Measurements from ENCODE around the gene TUBA4A. TPM values are rescaled to one million over a fixed set of nuclear protein-coding genes. Genes with fewer than 3 reads are reported as not detected.

The TUBA4A gene
- total RNA-seq = 20.5 TPM

DNA sequence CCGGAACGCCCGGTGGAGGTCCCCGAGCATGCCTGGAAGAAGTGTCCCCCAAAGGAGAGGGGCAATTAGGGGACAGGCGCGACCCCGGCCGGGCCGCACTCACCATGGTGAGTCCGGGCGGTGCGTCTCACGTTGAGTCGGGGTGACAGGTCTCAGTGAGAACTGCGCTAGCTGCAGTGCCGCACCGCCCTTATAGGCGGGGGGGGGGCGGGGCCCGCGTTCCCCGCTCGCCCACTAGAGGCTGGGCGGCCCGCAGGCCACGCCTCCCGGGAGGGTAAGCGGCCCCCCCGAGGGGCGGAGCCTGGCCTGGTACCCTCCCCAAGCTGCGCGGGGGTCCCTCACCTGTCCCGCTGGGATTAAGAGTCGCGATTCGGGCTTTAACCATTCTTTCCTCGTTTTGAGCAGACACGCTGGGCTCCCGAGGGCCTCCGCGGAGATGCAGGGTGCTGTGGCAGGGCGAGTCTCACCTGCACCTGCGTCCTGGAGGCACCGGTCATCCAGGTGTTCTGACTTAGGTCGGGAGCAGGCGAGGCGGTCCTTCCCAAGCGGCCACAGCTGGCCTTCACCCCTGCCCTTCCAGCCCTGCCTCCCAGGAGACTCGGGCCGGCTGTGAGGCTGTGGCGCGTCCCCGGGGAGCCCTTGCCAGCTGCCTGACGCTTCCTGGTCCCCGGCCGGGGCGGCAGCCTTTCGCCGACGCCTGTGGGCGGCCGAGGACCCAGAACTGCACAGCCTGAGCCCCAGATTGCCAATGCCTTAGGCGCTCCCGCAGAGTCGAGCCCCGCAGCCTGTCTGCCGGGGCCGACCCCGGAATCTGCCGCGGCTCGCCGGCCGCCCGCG is at the start of gene TUBA4A:
Gene TUBA4A (minus strand): TSS at position 166 of the 837 bp plus-strand sequence. CDS start 60 bp downstream, at position 106.

DNA sequence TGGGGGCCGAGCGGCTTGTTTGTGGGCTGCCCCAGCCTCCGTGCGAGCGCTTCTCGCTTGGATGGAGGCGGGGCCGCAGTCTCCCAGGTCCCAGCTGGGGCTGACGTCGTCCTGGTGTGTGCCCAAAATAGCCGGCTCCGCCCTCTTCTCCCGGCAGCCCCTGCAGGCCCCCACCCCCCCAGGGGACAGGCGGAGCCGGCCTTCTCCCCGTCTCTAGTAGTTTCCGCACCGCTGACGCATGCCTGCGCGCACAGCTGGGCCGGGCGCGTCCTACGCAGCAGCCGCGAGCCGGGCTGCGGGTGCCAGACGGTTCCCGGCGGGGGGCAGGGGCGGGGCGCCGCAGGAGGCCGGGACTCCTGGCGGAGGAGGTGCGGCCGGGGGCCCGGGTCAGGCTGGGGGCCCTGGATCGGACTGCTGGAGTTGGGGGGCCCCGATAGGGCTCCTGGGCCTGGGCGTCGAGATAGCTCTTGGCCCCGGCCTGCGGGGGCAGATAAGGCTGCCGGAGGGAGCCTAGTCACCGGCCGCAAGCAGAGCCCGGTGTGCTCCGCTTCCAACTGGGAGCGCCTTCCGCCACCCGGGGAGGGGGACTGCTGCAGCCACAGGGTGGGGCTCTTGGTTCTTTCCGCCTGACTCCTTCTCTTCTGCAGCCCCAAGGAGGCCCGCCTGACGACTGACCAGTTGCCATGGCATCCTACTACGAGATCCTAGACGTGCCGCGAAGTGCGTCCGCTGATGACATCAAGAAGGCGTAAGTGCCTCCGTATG is 25.6 kb upstream of the TUBA4A start, which contains the start of gene DNAJB2:
Gene DNAJB2 (plus strand): TSS at position 216 of the 765 bp plus-strand sequence. CDS start 468 bp downstream, at position 684.

DNA sequence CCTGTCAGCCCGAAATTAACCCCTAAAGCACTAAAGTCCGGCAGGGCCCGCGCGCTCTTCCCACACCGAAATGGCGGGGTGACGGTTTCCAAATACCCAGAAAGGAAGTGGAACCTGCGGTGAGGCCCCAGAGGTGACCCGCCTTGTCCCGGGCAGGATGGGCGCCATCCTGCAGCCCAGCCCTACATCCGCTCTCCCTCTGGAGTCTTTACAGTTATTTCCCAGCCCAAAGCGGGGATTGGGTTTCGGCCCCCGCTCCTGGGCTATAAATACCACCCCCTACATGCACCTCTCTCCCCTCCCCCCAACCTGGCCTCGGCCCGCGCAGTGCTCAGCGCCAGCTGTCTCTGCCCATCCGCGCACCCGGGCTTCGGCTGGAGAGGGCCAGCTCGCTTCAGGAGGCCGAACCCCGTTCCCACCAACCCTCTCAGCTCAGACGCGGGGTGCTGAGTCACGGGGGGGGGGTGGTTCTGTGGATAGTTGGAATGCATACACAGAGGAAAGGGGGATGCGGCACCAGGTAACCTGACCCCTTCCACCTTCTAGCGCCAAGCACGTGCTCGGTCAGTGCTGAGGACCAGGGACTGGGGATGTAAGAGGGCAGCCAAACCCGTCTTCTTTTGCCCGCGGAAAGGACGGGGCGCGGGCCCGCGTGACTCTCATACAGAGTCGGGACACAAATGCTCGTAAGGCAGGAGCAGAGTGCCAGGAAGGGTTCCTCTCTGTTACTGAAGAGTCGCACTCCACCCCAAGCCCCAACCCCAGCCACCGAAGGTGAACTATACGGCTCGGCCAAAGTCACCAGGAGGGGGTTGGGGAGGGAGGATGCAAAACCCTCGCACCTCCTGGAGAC is 592 bp downstream of the TUBA4A start, which contains the start of gene TUBA4B:
Gene TUBA4B (plus strand): TSS at position 344 of the 853 bp plus-strand sequence. CDS start 165 bp downstream, at position 509.

DNA sequence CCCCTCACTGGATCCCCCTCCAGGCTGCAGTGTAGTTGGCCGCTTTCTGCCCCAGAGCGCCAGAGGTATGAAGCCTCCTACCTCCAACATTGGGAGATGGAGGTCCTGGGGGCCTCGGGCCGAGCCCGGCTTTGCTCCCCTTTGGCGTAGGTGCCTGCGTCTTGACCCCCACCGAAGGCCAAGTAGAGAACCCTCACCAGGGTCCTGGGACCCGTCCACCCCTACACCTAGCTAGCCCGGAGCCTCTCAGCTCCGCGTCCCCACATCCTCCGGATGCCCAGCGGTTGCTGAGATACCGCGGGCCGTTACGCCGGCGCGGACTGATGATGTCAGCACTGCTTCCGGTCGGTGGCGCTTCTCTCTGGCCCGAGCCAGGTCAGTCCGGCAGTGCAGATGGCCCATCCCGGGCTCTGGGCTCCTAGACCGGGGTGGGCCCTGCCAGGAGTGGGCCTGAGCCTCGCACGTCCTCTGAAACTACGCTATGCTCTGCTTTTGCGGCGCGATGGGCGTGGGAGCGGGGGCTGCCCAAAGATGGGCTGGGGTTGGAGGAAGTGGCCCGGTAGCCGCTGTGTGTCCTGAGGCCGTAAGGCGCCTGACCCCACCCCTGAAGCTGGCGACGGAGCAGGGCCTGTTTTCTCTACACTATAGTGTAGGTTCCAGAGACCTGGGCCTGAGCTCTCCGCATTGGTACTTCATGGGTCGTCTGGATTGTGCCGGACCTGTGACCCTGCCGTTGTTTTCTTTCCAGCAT is 8.4 kb downstream of the TUBA4A start, which contains the start of the genes GLB1L and STK16:
Gene GLB1L (minus strand): TSS at position 297 of the 751 bp plus-strand sequence. CDS start 1,871 bp downstream, outside the sequence.
Gene STK16 (plus strand): TSS at position 332 of the 751 bp plus-strand sequence. CDS start 521 bp downstream, outside the sequence.

DNA sequence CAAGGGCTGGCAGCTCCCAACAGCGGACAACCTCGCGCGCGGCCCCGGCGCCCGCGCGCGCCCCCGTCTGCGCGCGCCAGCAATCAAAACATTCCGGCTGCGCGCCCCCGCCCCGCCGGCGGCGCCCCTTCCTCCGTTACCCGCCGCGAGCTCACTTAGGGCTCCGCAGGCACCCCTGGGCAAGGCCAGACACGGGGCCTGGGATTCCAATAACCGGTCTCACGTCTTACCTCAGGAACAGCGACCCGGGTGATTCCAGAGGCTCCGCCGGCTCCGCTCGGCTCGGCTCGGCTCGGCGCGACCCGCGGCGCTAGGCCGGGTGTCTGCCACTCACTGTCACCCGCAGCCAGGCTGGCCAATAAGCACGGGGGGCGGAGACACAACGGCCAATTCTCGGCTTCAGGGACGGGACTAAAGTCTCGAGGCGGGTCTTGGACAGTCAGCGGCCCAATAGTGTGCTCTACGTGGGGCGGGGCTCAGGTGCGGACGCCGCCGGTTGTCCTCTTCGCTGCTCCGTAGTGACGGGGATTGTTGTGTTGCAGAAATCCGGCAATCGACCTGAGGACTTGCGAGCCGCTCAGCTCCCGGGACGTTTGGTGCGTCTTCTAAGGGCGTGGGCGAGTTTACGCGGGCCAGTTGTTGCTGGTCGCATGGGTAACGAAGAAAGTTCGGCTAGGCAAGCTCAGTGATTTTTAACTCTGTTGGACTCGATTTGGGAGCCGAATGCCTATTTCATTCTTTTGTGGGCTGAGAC is 24.2 kb downstream of the TUBA4A start, which contains the start of the genes ANKZF1 and ATG9A:
Gene ANKZF1 (plus strand): TSS at position 502 of the 754 bp plus-strand sequence. CDS start 452 bp downstream, outside the sequence.
Gene ATG9A (minus strand): TSS at position 332 of the 754 bp plus-strand sequence. CDS start 1,612 bp downstream, outside the sequence.

DNA sequence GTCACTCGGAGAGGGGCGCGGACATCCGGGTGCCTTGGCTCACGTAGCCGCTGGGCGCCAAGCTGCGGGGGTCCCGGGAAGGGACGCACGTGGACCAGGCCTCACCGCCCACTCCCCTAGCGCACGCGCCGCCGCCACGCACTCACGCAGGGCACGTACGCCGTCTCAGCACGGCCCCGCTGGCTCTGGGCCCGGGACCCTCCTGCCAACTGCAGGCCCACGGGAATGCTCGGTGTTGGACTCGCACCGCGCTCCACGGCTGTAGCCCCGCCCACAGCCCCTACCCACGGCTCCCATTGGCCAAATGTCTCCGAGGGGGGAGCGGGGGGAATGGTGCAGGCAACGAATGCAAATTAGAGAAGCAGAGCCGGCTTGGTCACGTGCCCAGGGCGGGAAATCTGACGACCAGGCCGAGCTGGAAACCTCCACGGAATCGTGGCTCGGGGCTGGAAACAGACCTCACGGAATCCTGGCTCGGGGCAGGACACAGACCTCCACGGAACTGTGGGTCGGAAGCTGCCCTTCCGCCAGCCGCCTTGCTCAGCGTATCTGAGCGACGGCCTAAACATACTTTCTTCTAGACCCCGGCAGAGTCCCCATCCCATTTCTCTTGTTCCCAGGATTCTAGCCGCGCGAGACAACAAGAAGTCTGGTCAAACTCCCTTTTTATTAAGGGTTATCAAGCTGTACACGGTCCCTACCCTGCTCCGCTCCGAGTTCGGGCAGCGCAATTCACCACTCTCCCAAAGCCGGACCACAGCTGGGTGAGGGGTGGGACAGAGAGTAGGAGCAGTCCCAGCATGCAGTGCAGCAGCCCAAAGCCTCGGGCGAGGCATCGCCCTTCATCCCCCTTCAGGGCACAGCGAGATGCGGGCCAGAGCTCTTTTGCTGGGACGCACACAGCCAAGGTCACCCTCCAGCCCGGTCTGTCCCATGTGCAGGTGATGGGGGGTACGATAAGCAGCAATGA is 34.7 kb downstream of the TUBA4A start, which contains the start of gene ABCB6:
Gene ABCB6 (minus strand): TSS at position 227 of the 970 bp plus-strand sequence. CDS start 285 bp downstream, outside the sequence.

DNA sequence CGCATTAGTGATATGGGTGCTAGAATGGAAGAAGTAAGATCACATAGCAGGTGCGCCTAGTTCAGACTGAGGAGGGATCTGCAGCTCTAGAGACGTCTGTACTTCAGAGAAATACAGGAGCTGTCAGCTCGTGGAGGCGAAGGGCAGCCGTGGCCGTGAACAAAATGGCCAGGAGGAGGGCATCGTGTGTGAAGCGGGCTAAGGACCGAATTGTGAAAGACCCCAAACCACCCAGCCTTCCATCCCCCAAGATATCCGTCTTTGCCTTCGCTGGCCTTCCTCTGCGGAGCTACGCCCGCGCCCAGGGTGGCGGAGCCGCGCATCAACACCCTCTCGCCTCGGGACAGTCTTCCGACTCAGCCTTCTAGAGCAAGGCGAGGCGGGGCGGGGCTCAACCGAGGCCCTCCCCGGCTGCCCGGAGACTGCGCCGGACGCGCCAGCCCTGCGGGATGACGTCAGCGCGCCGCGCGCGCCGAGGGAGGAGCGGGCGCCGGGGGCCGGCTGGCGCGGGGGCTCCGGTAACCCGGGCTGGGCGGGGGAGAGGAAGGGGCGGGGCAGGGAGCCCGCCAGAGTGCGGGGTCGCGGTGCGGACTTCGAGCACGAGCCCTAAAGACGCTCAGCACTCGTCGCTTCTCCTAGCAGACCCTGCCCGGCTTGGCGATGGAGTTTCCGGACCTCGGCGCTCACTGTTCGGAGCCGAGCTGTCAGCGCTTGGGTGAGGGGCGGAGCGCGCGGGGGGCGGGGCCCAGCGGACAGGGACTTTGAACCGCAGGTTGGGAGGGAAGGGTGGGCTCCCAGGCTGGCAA is 47.2 kb downstream of the TUBA4A start, which contains the start of gene ZFAND2B:
Gene ZFAND2B (plus strand): TSS at position 455 of the 806 bp plus-strand sequence. CDS start 206 bp downstream, at position 661.

Other genes starting within 250 kb of the TUBA4A start
- not detected for gene CFAP65, start 212.4 kb downstream of the TUBA4A start, total RNA-seq
- 3.8 TPM for gene IHH, start 193.0 kb downstream of the TUBA4A start, total RNA-seq
- 12.1 TPM for gene NHEJ1, start 93.1 kb downstream of the TUBA4A start, total RNA-seq
- gene SLC23A3, start 83.9 kb downstream of the TUBA4A start, total RNA-seq = 1.3 TPM
- 30.5 TPM for gene CNPPD1, start 77.0 kb downstream of the TUBA4A start, total RNA-seq
- gene RETREG2, start 75.6 kb downstream of the TUBA4A start, total RNA-seq = 66.2 TPM
- gene ZFAND2B, start 47.1 kb downstream of the TUBA4A start, total RNA-seq = 22.6 TPM
- gene ABCB6, start 35.0 kb downstream of the TUBA4A start, total RNA-seq = 24.2 TPM
- 46.7 TPM for gene ATG9A, start 24.3 kb downstream of the TUBA4A start, total RNA-seq
- 91.3 TPM for gene ANKZF1, start 24.1 kb downstream of the TUBA4A start, total RNA-seq
- gene GLB1L, start 8.5 kb downstream of the TUBA4A start, total RNA-seq = 15.2 TPM
- 17.9 TPM for gene STK16, start 8.4 kb downstream of the TUBA4A start, total RNA-seq
- gene TUBA4B, start 675 bp downstream of the TUBA4A start, total RNA-seq = not detected
- gene DNAJB2, start 25.4 kb upstream of the TUBA4A start, total RNA-seq = 91.9 TPM
- gene PTPRN, start 55.5 kb upstream of the TUBA4A start, total RNA-seq = 22.0 TPM
- not detected for gene RESP18, start 78.8 kb upstream of the TUBA4A start, total RNA-seq
- gene DNPEP, start 134.0 kb upstream of the TUBA4A start, total RNA-seq = 32.5 TPM
- 249 TPM for gene DES, start 164.5 kb upstream of the TUBA4A start, total RNA-seq
- 17.4 TPM for gene SPEG, start 180.9 kb upstream of the TUBA4A start, total RNA-seq
- 25.4 TPM for gene GMPPA, start 245.0 kb upstream of the TUBA4A start, total RNA-seq

All from camera-type eye (tissue), 1 donor.